ENCODE results near the gene DLG3.
"Not testable (repeated sequence)": the region's sequence is repeated elsewhere in the genome, so short reads cannot be mapped to it uniquely, and the experiment has no call there.

DLG3 gene

DNA sequence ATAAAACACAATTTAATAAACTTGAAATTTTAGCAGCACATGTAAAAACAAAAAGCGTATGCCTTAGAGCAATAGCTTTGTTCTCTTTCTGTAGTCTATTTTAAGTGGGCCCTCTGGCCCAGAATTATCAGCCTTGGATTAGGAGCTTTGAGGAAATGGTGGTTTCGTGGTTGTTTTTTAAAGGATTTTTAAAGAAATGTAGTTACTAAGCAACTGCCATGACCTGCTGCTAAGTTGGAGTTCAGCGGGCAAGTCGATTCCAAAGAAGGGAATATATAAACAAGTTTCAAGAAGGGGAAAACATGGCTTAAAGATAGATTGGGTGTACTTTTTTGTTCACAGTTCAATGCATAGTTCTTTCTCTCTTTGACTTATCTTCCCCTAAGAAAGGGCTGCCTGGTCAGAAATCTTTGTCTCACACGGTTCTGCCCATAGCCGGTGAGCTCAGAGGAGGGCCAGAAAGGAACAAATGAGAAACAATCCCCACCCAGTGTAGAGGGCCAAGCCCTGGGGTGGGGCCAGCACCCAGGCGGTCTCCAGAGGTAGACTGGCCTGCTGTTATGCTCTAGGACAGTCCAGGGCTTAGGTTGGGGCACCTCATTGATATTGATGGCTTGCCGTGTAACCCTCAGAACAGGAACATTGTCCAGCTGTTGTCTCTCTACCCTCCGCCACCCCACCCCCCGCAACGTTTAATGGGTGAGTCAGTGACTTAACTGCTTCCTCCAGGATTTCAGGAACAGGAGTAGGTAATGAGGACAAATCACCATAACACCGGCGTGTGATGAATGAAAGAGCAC lies 32.5 kb downstream of the DLG3 start:
- peak; percentile 64 for DNase-seq (ENCODE audit: low spot score)

DNA sequence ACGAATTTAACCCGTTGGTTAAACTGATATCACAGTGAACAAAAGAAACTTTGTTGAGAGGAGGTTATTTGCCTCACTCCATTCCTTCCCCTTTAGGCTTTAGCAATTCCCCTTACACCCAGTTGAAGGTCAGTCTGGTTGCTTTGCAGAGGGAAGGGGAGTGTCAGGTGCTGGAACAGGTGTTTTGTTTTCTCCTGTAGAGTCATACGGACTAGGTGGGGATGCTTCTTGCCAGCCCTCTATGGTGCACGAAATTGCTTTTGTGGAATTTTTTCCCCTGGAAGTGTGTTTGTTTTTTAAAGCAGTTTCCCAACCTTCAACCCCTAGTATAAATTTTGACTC lies 33.1 kb downstream of the DLG3 start:
- no peak for DNase-seq (ENCODE audit: low spot score)

DNA sequence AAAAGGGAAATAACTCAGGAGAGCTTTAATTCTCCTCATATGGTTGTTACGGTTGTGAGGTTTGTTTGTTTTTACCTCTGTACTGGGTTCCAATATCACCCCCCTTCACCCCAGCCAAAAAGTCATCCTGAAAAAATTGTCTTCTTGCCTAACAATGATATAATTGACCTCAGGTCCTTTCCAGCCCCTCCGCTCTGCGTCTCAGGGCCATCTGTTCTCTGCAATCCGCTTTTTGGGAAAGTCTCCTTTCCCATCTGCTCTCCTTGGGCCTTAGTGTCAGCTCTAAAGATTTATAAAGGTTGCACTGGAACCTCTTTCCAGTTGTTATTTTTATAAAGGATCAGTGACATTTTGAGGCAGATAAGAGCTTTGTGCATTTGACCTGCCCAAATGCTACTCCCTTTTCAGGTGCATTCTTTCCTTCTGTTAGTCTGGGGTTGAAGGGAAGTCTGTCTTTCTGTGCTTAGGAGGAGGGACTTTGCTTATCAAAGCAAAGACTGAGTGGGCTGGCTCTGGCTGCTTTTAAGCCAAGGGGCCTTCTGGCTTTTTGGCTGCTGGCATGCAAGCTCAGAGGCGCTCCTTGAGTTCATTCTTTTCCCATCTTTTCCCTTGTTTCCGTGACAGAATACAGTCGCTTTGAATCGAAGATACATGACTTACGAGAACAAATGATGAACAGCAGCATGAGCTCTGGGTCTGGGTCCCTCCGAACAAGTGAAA lies 34.1 kb downstream of the DLG3 start:
- no peak for DNase-seq (ENCODE audit: low spot score)

DNA sequence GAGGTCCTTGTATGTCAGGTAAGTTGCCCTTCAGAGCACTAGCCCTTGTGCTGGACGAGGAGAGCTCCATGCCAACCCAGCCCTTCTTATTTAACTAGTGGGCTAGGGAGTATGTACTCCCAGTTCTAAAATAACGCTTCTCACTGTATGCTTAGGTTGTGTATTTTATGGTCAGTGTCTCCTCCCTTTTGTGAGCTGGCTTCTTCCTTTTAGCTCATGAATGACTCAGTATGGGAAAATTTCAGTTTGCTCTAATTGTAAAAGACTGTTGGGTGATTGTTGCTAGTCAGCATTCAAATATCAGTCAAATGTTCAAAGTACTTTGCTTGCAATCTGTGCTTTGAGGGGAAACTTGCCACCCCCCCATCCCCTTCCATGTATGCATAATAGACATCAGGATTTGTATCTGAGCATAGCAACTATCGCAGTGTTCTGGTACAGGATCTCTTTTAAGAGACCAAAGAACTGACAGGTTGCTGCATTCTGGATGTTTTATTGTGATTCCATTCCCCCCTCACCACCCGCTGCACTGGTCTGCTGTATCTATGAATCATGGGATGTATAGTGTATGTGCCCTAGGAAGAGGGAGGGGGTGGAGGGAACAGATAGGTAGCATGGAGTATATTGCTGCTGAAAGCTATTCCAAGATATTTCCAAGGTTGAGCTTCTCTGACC lies 34.7 kb downstream of the DLG3 start:
- DNase-seq (ENCODE audit: low spot score) = peak; percentile 60

DNA sequence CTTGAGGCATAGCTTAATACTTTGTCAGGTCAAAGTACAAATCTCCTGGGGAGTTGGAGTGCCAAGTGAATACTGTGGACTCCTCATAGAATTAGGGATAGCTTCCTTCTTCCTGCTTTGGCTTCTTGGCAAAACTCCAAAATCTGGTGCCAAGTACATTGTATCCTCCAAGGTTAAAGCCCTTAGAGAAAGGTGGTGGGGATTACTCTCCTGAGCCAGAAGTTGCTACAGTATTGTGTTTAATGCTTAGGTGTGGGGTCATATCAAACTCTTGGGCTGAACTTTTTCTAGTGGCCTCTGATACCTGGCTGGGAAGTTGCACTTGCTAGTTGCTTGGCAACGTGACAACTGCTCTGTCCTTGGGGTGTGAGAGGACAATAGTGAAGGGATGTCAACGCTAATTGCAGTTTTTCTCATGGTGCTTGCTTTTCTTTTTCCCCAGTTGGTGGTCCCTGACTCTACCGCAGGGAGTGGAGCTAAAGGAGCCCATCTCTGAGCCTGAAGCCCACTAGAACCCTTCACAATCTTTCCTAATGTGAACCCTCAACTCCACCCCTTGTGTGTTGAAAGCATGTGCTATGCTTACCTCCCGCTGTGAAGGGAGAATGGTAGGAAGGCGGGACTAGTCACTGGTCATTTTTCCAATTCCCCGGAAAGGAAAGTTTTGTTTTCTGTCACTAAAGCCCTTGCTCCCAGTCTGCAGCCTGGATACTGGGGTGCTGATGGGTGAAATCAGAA lies 35.5 kb downstream of the DLG3 start:
- DNase-seq (ENCODE audit: low spot score) = peak; percentile 73

DNA sequence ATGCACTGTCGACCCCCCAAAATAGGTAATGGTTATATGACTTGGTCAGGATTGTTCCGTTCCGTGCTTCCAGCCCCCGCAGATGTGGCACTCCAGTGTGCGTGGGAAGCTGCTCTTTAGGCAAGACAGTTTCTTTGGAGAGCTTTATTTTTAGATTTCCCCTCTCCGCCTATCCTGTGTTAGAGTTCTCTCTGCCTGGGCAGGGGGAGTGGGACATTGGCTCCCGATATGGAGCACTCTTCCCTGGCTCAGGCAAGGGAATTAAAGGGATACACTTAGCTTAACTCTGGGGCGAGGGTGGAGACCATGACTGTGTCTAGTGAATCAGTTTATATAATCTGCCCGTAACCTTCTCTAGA lies 36.0 kb downstream of the DLG3 start:
- DNase-seq (ENCODE audit: low spot score) = no peak

DNA sequence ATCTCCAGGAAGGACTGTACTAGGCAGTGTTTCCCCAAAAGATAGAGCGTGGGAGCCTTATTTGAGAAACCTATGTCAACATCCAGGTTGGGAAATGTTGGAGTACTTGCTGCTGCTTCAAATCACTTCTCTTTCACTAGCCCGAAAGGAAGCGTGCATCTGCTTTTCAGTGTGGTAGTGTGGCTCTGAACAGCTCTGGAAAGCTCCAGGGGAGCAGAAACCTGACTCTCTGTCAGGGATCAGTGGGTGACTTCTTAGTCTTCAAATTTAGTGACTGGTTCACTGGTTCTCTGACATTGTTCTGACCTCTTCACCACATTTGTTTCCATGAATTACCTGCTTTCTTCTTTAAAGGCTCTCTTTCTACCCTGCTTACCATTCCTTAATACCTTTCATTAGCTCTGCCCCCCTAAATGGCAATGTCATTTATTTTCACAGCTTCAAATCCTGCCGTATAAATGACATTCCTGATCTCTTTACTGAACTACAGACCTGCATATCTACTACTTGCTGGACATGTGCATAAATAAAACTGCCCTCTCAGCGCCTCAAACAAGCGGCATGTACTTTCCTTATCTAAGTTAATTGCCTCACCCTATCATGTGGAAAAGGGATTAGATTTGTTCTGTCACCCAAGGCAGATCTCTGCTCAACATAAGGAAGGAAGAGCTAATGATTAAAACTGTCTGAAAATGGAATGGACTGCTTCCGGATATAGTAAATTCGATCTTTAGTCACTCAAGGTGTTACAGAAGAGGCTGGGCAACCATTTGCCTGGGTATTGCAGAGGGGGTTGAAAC lies 37.0 kb downstream of the DLG3 start:
- DNase-seq (ENCODE audit: low spot score) = no peak

DNA sequence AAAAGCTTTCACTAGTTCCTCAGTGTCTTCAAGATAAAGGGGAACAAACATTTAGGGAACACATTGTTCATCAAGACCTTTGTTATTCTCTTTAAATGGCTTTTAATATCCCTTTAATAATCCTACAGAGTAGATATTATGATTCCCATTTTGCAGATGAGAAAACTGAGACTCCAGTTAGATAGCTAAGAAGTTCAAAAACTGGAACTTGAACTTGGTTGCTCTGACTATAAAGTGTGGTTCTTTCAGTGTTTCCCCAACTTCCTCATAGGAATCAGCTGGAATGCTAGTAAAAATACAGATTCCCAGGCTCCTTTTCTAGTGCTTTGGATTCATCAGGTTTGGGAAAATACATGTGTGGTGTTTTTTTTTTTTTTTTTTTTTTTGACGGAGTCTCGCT lies 37.7 kb downstream of the DLG3 start:
- no peak for DNase-seq (ENCODE audit: low spot score)

DNA sequence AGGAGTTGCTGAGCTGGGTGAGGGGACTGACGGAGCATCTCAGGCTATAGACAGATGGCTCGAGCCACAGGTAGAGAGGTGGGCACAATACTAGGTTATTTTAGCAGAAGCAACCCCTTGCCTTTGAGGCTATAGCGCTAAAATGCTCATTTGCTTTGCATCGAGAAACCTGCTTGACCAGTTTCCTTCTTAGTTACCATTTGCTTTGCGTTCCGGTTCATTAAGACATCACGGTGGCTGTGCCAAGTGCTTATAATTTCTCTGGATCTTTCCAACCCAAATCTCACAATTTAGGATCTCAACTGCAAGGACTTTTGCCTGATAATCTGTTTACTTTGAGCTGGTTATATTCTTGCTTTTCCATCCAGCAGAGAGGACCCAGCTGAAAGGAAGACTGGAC lies 40.8 kb downstream of the DLG3 start:
- DNase-seq (ENCODE audit: low spot score) = no peak

DNA sequence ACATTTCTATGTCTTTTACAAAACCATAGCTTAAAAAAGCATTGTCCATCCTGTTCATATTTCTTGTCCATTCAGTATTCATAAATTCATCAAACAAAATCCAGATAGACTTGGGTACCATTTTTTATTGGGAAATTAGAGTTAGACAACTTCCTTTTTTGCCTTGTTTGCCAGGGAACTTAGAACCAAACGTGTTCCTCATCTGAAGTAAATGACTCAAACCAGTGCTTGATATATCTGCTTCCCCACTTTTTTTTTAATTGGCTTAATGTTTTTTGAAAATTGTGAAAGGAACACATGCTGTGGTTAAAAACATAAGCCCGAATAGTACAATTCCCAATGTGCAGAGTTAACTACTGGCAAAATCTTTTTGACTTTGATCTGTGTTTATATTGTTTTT lies 44.2 kb downstream of the DLG3 start:
- DNase-seq (ENCODE audit: low spot score) = no peak

DNA sequence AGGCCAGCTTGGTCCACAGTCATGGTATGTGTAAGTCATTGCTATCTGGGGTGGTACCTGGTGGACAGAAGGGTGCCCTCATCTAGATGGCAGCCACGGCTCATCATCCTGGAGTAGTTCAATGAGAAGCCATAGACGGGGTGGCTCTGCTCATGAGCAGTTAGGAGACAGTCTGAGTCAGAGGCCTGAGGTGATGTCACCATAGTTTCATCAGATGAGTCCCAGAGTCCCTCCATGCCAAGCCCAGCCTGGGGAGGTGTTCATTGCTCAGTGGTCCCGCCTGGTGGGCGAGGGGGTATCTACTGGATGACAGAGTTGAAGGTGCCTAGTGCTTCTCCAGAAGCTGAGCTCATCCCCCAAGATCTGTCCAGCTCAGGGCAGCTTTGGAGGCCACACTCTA lies 49.8 kb downstream of the DLG3 start:
- no peak for DNase-seq (ENCODE audit: low spot score)

DNA sequence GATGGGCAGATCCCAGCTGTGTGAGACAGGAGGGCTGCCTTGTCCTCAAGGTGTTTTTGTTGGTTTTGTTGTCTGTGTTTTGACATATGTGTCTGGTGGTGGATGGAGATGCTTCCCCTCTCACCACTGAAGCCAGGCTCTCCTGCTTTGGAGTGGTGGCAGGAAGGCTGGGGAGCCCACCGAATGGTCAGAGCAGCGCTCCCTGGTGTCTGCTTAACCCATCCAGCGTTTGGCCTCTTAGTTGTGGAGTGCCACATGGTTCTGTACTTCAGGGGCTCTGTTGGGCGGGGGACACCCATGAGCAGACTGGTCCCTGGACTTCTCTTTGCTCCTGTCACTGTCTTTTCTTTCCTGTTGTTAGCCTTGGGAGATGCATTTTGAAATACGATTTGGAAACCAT lies 51.9 kb downstream of the DLG3 start:
- DNase-seq (ENCODE audit: low spot score) = no peak

DNA sequence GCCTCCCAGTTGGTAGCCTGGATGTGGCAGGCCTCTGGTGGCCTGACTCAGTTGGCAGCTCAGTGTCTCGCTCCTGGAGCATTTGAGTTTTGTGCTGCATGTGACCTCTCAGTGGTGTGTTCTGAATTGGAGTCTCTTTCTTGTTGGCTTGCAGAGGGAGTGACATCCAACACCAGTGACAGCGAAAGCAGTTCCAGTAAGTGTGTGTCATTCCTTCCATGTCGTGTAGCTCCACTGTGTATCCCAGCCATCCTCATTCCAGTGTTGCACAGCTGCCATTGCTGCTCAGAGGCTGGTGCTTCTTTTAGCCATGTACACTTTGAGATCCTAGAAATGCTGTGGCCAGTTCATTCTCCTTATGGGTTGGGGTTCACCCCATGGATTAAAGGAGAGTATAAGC lies 52.4 kb downstream of the DLG3 start:
- DNase-seq (ENCODE audit: low spot score) = no peak

DNA sequence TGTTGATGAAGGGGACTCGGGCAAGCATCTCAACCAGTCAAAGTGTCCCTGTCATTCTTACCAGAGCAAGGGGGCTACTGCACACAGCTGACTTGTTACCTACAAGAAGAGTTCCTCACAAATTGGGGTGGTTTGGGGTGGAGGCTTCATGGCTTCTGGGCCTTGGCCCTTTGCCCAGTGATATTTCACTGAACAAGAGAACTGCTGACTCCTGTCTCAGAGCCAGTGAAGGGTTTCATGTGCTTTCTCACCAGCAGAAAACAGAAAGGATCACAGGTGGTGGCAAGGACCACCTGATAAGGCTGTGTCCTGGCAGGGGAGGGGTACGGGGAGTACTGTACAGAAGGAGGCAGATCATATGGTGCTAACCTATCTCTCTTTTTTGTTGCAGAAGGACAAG lies 53.5 kb downstream of the DLG3 start:
- DNase-seq (ENCODE audit: low spot score) = no peak

DNA sequence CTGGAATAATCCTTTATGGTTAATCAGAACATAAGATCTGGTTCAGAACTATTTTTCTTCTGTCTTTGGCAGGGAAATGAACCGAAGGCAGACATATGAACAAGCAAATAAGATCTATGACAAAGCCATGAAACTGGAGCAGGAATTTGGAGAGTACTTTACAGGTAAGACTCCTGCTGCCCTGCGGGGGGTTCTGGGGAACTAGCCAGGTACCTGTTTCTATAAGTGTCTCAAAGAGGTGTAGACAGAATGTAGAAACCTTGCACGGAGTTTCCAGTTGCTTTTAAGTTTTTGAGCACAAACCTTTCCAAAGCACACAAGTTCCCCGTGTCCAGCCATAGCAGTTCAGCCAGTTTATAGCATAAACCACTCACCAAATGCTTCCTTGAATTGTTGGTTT lies 56.2 kb downstream of the DLG3 start:
- DNase-seq (ENCODE audit: low spot score) = no peak

DNA sequence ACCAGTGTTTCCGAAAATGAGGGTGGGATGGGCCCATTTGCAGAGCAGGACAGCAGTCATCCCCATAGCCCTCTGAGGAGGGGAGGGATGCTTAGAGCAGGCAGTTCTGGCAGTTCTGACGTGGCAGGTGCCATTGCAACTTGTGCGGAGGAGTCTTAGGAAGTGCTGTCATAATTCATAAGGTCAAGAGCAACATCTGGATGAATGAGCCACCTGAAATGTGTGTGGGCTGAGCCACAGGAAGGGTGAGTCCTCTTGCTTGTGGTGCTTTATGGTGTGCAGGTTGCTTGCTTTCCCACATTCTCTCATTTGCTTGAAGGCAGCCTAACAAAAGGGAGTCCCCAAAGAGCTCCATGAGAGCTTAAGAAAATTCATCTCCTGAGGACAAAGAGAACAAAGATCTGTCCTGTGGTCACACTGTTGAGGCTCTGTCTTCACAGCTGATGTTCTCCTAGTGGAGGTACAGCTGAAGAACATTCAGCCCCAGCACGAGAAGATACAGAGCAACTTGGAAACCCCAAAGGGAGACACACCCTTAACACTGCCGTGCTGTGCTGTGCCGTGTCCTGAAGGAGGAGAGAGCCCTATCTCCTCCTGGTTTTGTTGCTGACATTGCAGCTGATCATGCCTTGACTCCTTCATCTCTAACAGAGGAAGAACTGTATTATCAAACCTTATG lies 60.3 kb downstream of the DLG3 start:
- no peak for DNase-seq (ENCODE audit: low spot score)

DNA sequence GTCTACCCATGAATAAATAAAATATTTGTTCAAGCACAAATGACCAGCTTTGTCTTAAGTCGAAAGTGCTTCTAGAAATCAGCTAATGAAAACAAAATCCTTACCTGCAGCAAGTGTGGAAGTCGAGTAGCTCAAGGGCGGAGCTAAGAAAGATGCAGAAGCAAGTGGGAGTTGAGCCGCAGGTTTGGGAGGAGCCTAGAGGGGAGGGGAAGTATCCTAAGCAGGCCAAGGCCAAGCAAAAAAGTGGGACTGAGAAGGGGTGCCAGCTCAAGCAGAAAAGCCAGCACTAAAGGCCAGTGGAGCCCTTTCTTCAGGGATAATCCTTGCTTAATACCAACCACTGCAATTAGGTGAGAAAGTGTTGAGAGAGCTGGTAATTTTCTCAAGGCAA lies 60.8 kb downstream of the DLG3 start:
- no peak for DNase-seq (ENCODE audit: low spot score)

DNA sequence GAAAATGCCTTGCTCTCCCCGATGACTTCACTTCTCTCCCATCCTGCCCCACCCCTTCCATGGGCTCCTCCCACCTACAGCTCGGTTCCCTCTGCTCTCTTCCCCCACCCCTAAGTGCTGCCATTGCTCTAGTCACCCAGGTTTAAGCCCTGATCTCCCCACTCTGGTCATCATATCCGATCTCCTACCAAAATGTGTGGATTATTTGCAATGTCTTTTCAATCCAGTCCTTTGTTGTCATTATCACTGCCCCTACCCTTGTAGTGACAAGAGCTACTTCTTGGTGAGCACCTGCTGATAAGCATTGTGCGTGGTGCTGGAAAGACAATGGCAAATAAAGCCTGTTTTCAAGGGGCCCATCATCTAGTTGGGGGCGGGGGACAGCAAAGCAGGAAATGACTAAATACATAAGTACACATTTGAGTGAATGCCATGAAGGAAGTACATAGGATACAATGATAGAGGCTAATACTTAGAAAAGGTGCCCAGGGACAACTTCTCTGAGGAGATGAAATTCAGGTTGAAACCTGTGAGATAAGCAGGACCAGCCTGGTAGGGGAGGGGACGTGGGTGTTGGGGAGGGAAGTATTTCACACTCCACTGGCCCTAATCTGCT lies 63.8 kb downstream of the DLG3 start:
- no peak for DNase-seq (ENCODE audit: low spot score)

DNA sequence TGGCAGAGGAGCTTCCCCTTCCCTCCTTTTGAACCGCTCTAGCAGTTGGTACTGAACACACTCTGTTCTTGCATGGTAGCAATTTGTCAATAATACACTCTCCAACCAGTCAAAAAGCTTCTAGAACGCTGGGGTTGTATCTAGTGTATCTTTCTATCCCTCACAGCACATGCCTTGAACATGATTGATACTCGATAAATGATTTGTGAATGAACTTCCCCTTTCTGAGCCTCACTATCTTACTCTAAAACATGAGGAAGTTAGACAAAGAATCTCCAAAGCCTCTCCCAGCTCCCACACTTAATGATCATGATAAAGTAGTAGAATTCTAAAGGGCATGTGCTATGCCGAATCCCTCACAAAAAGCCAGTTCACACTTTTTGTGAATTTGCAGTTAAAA lies 64.4 kb downstream of the DLG3 start:
- no peak for DNase-seq (ENCODE audit: low spot score)

DNA sequence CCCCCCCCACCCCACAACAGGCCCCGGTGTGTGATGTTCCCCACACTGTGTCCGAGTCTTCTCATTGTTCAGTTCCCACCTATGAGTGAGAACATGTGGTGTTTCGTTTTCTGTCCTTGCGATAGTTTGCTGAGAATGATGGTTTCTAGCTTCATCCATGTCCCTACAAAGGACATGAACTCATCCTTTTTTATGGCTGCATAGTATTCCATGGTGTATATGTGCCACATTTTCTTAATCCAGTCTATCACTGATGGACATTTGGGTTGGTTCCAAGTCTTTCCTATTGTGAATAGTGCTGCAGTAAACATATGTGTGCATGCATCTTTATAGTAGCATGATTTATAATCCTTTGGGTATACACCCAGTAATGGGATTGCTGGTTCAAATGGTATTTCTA lies 70.6 kb downstream of the DLG3 start:
- not testable (repeated sequence) for DNase-seq (ENCODE audit: low spot score)

DNA sequence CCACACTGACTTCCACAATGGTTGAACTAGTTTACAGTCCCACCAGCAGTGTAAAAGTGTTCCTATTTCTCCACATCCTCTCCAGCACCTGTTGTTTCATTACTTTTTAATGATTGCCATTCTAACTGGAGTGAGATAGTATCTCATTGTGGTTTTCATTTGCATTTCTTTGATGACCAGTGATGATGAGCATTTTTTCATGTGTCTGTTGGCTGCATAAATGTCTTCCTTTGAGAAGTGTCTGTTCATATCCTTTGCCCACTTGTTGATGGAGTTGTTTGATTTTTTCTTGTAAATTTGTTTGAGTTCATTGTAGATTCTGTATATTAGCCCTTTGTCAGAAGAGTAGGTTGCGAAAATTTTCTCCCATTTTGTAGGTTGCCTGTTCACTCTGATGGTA lies 71.1 kb downstream of the DLG3 start:
- not testable (repeated sequence) for DNase-seq (ENCODE audit: low spot score)

Measured in LoVo (cell line).